ENCODE data around the gene ZNF688. TPM values are rescaled to one million over a fixed set of nuclear protein-coding genes. Genes with fewer than 3 reads are reported as not detected.

The ZNF688 gene
- 10 to 100 TPM; 17.0 to 23.0 (median 20.7) TPM for total RNA-seq
- long read RNA-seq, donor 1, transcript ZNF688-201 (3 exons, 2,506 nt) = major isoform, 29 of 47 reads
- long read RNA-seq, donor 1, transcript ZNF688-204 (2 exons, 1,414 nt) = minor isoform, 5 of 47 reads
- long read RNA-seq, donor 1, partial matches to known transcripts = 0 of 47 reads
- long read RNA-seq, donor 1, other reads (novel, unspliced or antisense) = 10 of 47 reads
- long read RNA-seq, donor 2, transcript ZNF688-201 (3 exons, 2,506 nt) = major isoform, 8 of 10 reads
- long read RNA-seq, donor 2, partial matches to known transcripts = 0 of 10 reads
- long read RNA-seq, donor 2, other reads (novel, unspliced or antisense) = 1 of 10 reads

- peaks cover 33% of the 10 kb centered on the region for H3K4me1 ChIP-seq (ENCODE audit: low read depth)
- intact Hi-C loops (cut with DNase I, micrococcal nuclease) = loop anchor here in 1 of 2 donors (10.0 kb wide), 1 partner anchor 63 kb away; no protein-coding TSS in a partner anchor
- peak; percentile 86 for ATAC-seq
Observed at GRCh38 chr16:30571445-30572322, at the start of gene ZNF688. ZNF688 (minus strand) TSS chr16:30571714; CDS start chr16:30571629, 85 bp downstream.

DNA sequence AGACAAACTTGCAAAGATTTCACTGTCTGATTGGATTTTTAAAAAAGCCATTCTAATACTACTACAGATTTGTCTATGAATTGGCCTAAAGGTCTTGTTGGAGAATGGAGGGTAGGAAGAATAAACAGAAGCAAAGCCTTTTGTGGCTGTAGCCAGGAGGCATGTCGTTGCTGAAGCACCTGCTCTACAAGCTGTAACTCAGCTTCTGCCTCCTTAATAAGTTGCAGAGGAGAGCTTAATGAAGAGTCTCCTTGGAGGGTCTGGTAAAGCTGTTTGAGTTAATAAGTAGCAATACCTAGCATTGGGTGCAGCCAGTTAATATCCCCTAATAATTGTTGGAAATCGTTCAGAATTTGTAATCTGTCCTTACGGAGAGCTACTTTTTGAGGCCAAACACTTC is 48.7 kb upstream of the ZNF688 start:
- no peak for TF ChIP-seq CTCF (IDR thresholded peaks at IDR 0.05)
- H3K9me3 ChIP-seq = no peaks in the 10 kb centered on the region
- intact Hi-C loops (cut with DNase I, micrococcal nuclease) = no loop called here
- no peaks in the 10 kb centered on the region for H3K36me3 ChIP-seq (ENCODE audit: low read depth)
- ATAC-seq = no peak
- DNase-seq = no peak
- no peak overlapping the region for H3K4me3 ChIP-seq
- H3K4me1 ChIP-seq (ENCODE audit: low read depth) = peaks cover 3% of the 10 kb centered on the region

More at GRCh38 chr16:30571445-30572322, at the start of gene ZNF688:
- DNase-seq = peak; percentile 93 to 96 (median 95)
- Histone ChIP-seq H3K36me3 (ENCODE audit: low read depth) (no peaks in the 10 kb centered on the region), H3K4me3 (peak within 1 kb of the TSS; percentile 50), H3K9me3 (no peaks in the 10 kb centered on the region)
- no peak for TF ChIP-seq CTCF (IDR thresholded peaks at IDR 0.05)

GRCh38 chr16:30619638-30620037 is 48.1 kb upstream of the ZNF688 start:
- Histone ChIP-seq H3K4me1 (ENCODE audit: low read depth) (peaks cover 3% of the 10 kb centered on the region), H3K4me3 (no peak overlapping the region), H3K9me3 (no peaks in the 10 kb centered on the region), H3K36me3 (ENCODE audit: low read depth) (no peaks in the 10 kb centered on the region)
- no peak for DNase-seq
- ATAC-seq = no peak
- intact Hi-C loops (cut with DNase I, micrococcal nuclease) = no loop called here
- TF ChIP-seq CTCF (IDR thresholded peaks at IDR 0.05) = no peak

GRCh38 chr16:30619202-30619601 is 47.7 kb upstream of the ZNF688 start:
- TF ChIP-seq CTCF (IDR thresholded peaks at IDR 0.05) = no peak
- no peak for ATAC-seq
- peaks cover 3% of the 10 kb centered on the region for H3K4me1 ChIP-seq (ENCODE audit: low read depth)
- H3K36me3 ChIP-seq (ENCODE audit: low read depth) = no peaks in the 10 kb centered on the region
- H3K9me3 ChIP-seq = no peaks in the 10 kb centered on the region
- no peak overlapping the region for H3K4me3 ChIP-seq
- no peak for DNase-seq
- intact Hi-C loops (cut with DNase I, micrococcal nuclease) = no loop called here

DNA sequence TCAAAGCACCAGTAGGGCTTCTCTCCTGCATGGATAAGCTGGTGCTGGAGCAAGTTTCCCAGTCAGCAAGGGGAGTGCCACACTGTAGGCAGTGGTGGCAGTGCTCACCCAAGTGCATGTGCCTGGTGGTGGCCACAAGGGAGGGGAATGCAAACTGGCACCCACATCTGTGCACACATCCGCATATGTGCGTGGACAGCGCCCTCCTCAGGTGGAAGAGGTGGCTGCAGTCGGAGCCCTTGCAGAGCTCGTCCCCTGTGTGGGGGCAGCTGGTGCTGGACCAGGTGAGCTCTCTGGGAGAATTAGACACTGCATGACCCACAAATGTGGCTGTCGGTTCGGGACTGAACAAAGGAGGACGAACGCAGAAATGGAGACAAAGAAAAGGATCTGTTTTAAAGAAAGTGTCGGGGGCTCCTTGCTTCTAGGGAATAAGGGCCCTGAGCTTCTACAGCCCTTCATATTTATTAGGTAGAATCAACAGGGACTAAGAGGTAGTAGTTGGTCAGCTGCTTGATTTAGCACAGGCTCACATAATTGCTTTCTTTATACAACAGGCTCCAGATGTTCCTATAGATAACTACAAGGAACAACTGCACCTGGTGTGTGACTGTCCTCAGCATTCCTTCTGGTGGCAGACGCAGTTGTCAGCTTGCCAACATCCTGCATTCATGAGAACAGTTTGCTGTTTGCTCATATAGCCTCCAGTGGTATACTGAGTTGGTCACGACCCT is 44.0 kb upstream of the ZNF688 start:
- intact Hi-C loops (cut with DNase I, micrococcal nuclease) = no loop called here
- no peaks in the 10 kb centered on the region for H3K36me3 ChIP-seq (ENCODE audit: low read depth)
- H3K4me1 ChIP-seq (ENCODE audit: low read depth) = peaks cover 3% of the 10 kb centered on the region
- TF ChIP-seq CTCF (IDR thresholded peaks at IDR 0.05) = peak; percentile 64
- DNase-seq = peak; percentile 82 to 88 (median 87)
- H3K4me3 ChIP-seq = no peak overlapping the region
- peak; percentile 96 for ATAC-seq
- no peaks in the 10 kb centered on the region for H3K9me3 ChIP-seq

Data from mucosa of descending colon (tissue), 3 donors.